ENCODE measurements around the gene MAT2B.

GRCh38 chr5:163505049-163505367, 411 bp upstream of the MAT2B start:
- TF ChIP-seq CTCF (IDR thresholded peaks at IDR 0.05) = no peak
- no peak for TF ChIP-seq POLR2A (IDR thresholded peaks at IDR 0.05)
